Measurements from ENCODE around the gene SELENOT.

- TF ChIP-seq CTCF (IDR thresholded peaks at IDR 0.05) (no peak), EZH2 (IDR thresholded peaks at IDR 0.05; ENCODE audit: borderline replicate concordance, insufficient read depth, low read depth, low read length, poor library complexity, severe bottlenecking) (no peak)
Measured at GRCh38 chr3:150588027-150588830, 14.9 kb upstream of the SELENOT start.
